Brain microvascular endothelial cell (primary cell): ENCODE results near the gene KCTD18.

ENCODE experiments used
- DNase-seq: peaks from one replicate; pipeline ENCODE4 v3.0.0-alpha.2; 2020
- H3K27ac ChIP-seq: fragments of 250-450 bp; sonication (Bioruptor Pico); 2 replicates; pipeline ENCODE4 v1.5.1; 2020; ENCODE audit warnings: mild to moderate bottlenecking, moderate library complexity
- H3K27me3 ChIP-seq: fragments of 250-450 bp; sonication (Bioruptor Pico); replicated peaks from 2 replicates; pipeline ENCODE4 v1.5.1; 2020; ENCODE audit warnings: mild to moderate bottlenecking
- H3K36me3 ChIP-seq: fragments of 250-450 bp; sonication (Bioruptor Pico); replicated peaks from 2 replicates; pipeline ENCODE4 v1.5.1; 2020; ENCODE audit warnings: mild to moderate bottlenecking
- H3K4me3 ChIP-seq: 2 replicates; pipeline ENCODE4 v1.5.1; 2011; ENCODE audit warnings: low read depth, mild to moderate bottlenecking, control low read depth, low read length, moderate library complexity
- CTCF ChIP-seq: IDR thresholded peaks from 2 replicates; pipeline ENCODE4 v1.5.1; 2011; ENCODE audit warnings: low read depth, mild to moderate bottlenecking, moderate library complexity, low read length, control low read depth, inconsistent platforms; ENCODE audit errors: missing control alignments
- in situ Hi-C: cut with HindIII; loops from 2 replicates; pipeline ENCODE4 v1.10.0; 2017; ENCODE audit warnings: low sequenced_read_pairs, low pct_ligation_motif_present

Gene KCTD18

GRCh38 chr2:200509235-200509611 lies 645 bp downstream of the KCTD18 start:
- no peak for TF ChIP-seq CTCF
- Histone ChIP-seq H3K27ac (peak overlapping the region; percentile 51), H3K27me3 (no peaks in the 10 kb centered on the region), H3K36me3 (no peaks in the 10 kb centered on the region), H3K4me3 (peak overlapping the region; percentile 73)
- no peak for DNase-seq
- in situ Hi-C loops, result no loop called here

DNA sequence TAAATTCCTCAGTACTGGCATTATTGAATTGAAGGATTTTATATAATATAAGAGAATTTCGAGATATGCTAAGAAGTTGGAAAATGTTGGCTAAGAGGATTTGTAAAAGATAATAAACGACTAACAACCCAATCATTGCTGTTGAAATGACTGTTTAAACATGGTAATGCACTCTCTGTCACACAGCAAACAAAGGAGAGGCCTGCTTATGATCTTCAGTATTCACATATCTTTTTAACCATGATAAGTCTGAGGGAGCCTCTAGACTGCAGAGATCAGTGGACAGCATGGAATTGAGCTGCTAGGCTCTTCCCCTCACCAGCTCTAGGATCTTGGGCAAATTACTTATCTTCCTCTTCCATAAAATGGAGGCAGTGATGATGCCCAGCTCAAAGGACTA lies 2.7 kb downstream of the KCTD18 start:
- H3K27ac ChIP-seq, result no peak overlapping the region
- DNase-seq, result no peak
- no peaks in the 10 kb centered on the region for H3K27me3 ChIP-seq

DNA sequence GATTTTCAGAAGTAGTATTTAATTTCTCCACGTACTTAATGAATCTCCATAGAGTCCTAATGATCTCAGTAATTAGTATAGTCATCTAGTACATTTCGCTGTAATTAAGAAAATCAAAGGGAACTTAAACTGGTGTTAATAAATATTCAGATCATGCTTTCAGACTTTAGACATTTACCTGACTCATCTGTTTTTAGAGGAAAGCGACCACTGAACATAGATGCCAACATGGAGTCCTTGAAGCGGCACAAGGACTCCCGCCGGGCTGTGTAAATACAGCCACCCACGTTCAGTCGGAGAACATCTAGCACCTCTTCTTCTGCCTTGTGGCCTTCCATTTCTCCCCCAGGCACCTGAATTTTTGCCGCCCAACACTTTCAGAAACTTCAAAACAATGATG lies 3.2 kb downstream of the KCTD18 start:
- in situ Hi-C loops, result no loop called here

More for the DNA sequence above, 2.7 kb downstream of the KCTD18 start:
- TF ChIP-seq CTCF, result no peak
- no peak overlapping the region for H3K4me3 ChIP-seq
- in situ Hi-C loops, result no loop called here
- H3K36me3 ChIP-seq, result peaks cover 4% of the 10 kb centered on the region

GRCh38 chr2:200502196-200502595 lies 7.7 kb downstream of the KCTD18 start:
- in situ Hi-C loops, result no loop called here
- H3K4me3 ChIP-seq, result no peak overlapping the region
- H3K27ac ChIP-seq, result no peak overlapping the region
- H3K36me3 ChIP-seq, result peaks cover 4% of the 10 kb centered on the region
- H3K27me3 ChIP-seq, result no peaks in the 10 kb centered on the region
- no peak for DNase-seq
- TF ChIP-seq CTCF, result no peak

More for the DNA sequence above, 3.2 kb downstream of the KCTD18 start:
- no peak for DNase-seq
- H3K27me3 ChIP-seq, result no peaks in the 10 kb centered on the region
- H3K4me3 ChIP-seq, result no peak overlapping the region
- peaks cover 4% of the 10 kb centered on the region for H3K36me3 ChIP-seq
- H3K27ac ChIP-seq, result no peak overlapping the region
- no peak for TF ChIP-seq CTCF

DNA sequence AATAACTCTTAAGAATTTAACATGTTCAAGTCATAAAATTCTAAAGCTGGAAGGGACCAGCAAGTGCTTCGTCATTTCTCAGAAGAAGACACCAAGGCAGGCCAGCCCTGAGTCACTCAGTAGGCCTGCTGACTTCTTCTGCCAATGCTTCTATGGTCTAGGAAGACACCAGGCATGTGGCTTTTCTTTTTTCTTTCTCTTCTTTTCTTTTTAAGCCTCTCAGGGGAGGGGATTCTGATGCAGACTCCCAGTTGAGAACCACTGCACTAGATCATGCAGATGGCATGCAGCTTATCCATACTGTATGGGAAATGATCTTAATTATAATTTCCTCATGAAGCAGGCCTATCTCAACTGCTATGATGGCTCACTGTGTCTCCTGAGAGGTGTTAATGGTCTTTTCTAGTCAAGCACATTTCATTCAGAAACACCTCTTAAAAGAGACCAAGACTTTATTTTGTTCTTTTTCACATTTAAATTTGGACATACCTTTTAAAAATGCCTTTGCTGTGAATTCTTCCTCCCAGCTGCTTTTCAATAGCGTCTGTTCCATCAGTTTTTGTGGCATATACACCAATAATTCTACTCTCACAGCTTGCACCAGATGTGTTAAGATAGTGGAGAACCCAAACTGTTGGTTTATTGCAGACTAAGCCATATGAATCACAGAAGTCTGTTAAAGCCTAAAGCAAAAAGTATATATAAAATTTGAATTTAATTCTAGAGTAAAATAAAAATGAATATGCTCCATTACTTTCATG lies 11.3 kb downstream of the KCTD18 start:
- no peak for DNase-seq
- Histone ChIP-seq H3K27ac (no peak overlapping the region), H3K36me3 (peaks cover 3% of the 10 kb centered on the region), H3K27me3 (no peaks in the 10 kb centered on the region), H3K4me3 (no peak overlapping the region)
- no peak for TF ChIP-seq CTCF
- in situ Hi-C loops, result no loop called here

- Histone ChIP-seq H3K27me3 (no peaks in the 10 kb centered on the region), H3K4me3 (no peak overlapping the region), H3K36me3 (no peaks in the 10 kb centered on the region), H3K27ac (no peak overlapping the region)
- in situ Hi-C loops, result no loop called here
- DNase-seq, result no peak
- TF ChIP-seq CTCF, result no peak
Measured at GRCh38 chr2:200496696-200497095, 13.2 kb downstream of the KCTD18 start.
